Measurements from ENCODE around the gene UQCRHL.
A peak's percentile ranks its signal among the peaks of the same experiment; 100 is the strongest.

UQCRHL gene

GRCh38 chr1:15804060-15804459 lies 3.4 kb downstream of the UQCRHL start:
- no peak overlapping the region for H3K9ac ChIP-seq (ENCODE audit: low read depth, low read length)
- no peak overlapping the region for H2AFZ ChIP-seq (ENCODE audit: low read depth, low read length)
- DNase-seq (no peak), ATAC-seq (ENCODE audit: insufficient read depth, low read depth) (no peak)
- H3K27me3 ChIP-seq (ENCODE audit: insufficient read depth, low read length, poor library complexity): no peaks in the 10 kb centered on the region
- no peak overlapping the region for H3K27ac ChIP-seq (ENCODE audit: low read length)
- no peak for TF ChIP-seq CTCF (IDR thresholded peaks at IDR 0.05; ENCODE audit: borderline replicate concordance, extremely low read depth, low read length, poor library complexity, severe bottlenecking)
- TF ChIP-seq EZH2 (IDR thresholded peaks at IDR 0.05; ENCODE audit: borderline replicate concordance, low read depth, low read length, severe bottlenecking): no peak
- no peaks in the 10 kb centered on the region for H3K9me3 ChIP-seq (ENCODE audit: insufficient read depth, low read length, severe bottlenecking)
- no peak overlapping the region for H3K4me2 ChIP-seq (ENCODE audit: insufficient read depth, low read length)
- H4K20me1 ChIP-seq (ENCODE audit: insufficient read depth, low read length): no peaks in the 10 kb centered on the region; the same call in 1 of the 2 replicates
- H3K79me2 ChIP-seq (ENCODE audit: insufficient read depth, low read length): no peaks in the 10 kb centered on the region
- H3K4me3 ChIP-seq (ENCODE audit: low read depth in 1 of 2, low read length in 2 of 2): no peak overlapping the region
- H3K36me3 ChIP-seq (ENCODE audit: insufficient read depth, low read length): no peaks in the 10 kb centered on the region
- H3K4me1 ChIP-seq (ENCODE audit: insufficient read depth, low read length): no peaks in the 10 kb centered on the region

GRCh38 chr1:15803380-15803779 lies 4.1 kb downstream of the UQCRHL start:
- Histone ChIP-seq H3K27ac (ENCODE audit: low read length) (no peak overlapping the region), H3K4me2 (ENCODE audit: insufficient read depth, low read length) (no peak overlapping the region), H2AFZ (ENCODE audit: low read depth, low read length) (no peak overlapping the region), H3K27me3 (ENCODE audit: insufficient read depth, low read length, poor library complexity) (no peaks in the 10 kb centered on the region), H3K36me3 (ENCODE audit: insufficient read depth, low read length) (no peaks in the 10 kb centered on the region), H3K79me2 (ENCODE audit: insufficient read depth, low read length) (no peaks in the 10 kb centered on the region), H4K20me1 (ENCODE audit: insufficient read depth, low read length) (no peaks in the 10 kb centered on the region; the same call in 1 of the 2 replicates), H3K4me3 (ENCODE audit: low read depth in 1 of 2, low read length in 2 of 2) (no peak overlapping the region), H3K9me3 (ENCODE audit: insufficient read depth, low read length, severe bottlenecking) (no peaks in the 10 kb centered on the region), H3K9ac (ENCODE audit: low read depth, low read length) (no peak overlapping the region), H3K4me1 (ENCODE audit: insufficient read depth, low read length) (no peaks in the 10 kb centered on the region)
- TF ChIP-seq EZH2 (IDR thresholded peaks at IDR 0.05; ENCODE audit: borderline replicate concordance, low read depth, low read length, severe bottlenecking) (no peak), CTCF (IDR thresholded peaks at IDR 0.05; ENCODE audit: borderline replicate concordance, extremely low read depth, low read length, poor library complexity, severe bottlenecking) (peak; percentile 49)
- ATAC-seq (ENCODE audit: insufficient read depth, low read depth) (no peak), DNase-seq (no peak)

GRCh38 chr1:15802234-15802965 lies 5.0 kb downstream of the UQCRHL start:
- H3K9ac ChIP-seq (ENCODE audit: low read depth, low read length): no peak overlapping the region
- DNase-seq (no peak), ATAC-seq (ENCODE audit: insufficient read depth, low read depth) (no peak)
- no peak overlapping the region for H3K4me3 ChIP-seq (ENCODE audit: low read depth in 1 of 2, low read length in 2 of 2)
- H3K9me3 ChIP-seq (ENCODE audit: insufficient read depth, low read length, severe bottlenecking): no peaks in the 10 kb centered on the region
- TF ChIP-seq CTCF (IDR thresholded peaks at IDR 0.05; ENCODE audit: borderline replicate concordance, extremely low read depth, low read length, poor library complexity, severe bottlenecking) (no peak), EZH2 (IDR thresholded peaks at IDR 0.05; ENCODE audit: borderline replicate concordance, low read depth, low read length, severe bottlenecking) (no peak)
- H4K20me1 ChIP-seq (ENCODE audit: insufficient read depth, low read length): no peaks in the 10 kb centered on the region; the same call in 1 of the 2 replicates
- H3K79me2 ChIP-seq (ENCODE audit: insufficient read depth, low read length): no peaks in the 10 kb centered on the region
- H3K4me1 ChIP-seq (ENCODE audit: insufficient read depth, low read length): no peaks in the 10 kb centered on the region
- H2AFZ ChIP-seq (ENCODE audit: low read depth, low read length): no peak overlapping the region
- no peaks in the 10 kb centered on the region for H3K27me3 ChIP-seq (ENCODE audit: insufficient read depth, low read length, poor library complexity)
- no peaks in the 10 kb centered on the region for H3K36me3 ChIP-seq (ENCODE audit: insufficient read depth, low read length)
- no peak overlapping the region for H3K4me2 ChIP-seq (ENCODE audit: insufficient read depth, low read length)
- H3K27ac ChIP-seq (ENCODE audit: low read length): no peak overlapping the region

Measured in DND-41 (cell line).